GM12892 (cell line): ENCODE results near the gene HHIP.

Source experiments
- POLR2A ChIP-seq: IDR thresholded peaks from 2 replicates; pipeline ENCODE4 v1.6.1; 2011; ENCODE audit warnings: low read depth, low read length, control low read depth
- POLR2AphosphoS5 ChIP-seq: IDR thresholded peaks from 2 replicates; pipeline ENCODE4 v1.6.1; 2011; ENCODE audit warnings: low read depth, low read length, control low read depth
- TAF1 ChIP-seq: IDR thresholded peaks from 2 replicates; pipeline ENCODE4 v1.6.1; 2011; ENCODE audit warnings: low read depth, mild to moderate bottlenecking, control low read depth, low read length, borderline replicate concordance

- TF ChIP-seq POLR2AphosphoS5 (no peak), POLR2A (no peak), TAF1 (no peak)
Observed at GRCh38 chr4:144655491-144655890, 9.5 kb downstream of the HHIP start.
